Melanocyte of skin (primary cell): ENCODE data around the gene GAGE13. TPM values are rescaled to one million over a fixed set of nuclear protein-coding genes. Genes with fewer than 3 reads are reported as not detected.

Experiments
- total RNA-seq, 2 donors: library from RNA; depleted of rRNA; stranded (reverse); fragments of >200 nt; gene quantifications; 2 replicates each; pipeline ENCODE4 v1.2.3, GENCODE V29; 2012

GAGE13 gene, protein sequence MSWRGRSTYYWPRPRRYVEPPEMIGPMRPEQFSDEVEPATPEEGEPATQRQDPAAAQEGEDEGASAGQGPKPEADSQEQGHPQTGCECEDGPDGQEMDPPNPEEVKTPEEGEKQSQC
- not detected for total RNA-seq

DNA sequence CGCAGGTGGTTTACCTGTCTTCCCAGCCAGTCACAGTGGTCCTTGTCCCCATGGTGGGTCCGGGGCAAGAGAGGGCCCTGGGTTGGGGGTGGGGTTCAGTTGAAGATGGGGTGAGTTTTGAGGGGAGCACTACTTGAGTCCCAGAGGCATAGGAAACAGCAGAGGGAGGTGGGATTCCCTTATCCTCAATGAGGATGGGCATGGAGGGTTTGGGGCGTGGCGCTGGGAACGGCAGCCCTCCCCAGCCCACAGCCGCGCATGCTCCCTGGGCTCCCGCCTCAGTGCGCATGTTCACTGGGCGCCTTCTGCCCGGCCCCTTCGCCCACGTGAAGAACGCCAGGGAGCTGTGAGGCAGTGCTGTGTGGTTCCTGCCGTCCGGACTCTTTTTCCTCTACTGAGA, at the start of gene GAGE13:
Gene GAGE13, plus strand, starts transcription at position 301 of the 400 bp plus-strand sequence. CDS start 1,156 bp downstream, outside the sequence.

DNA sequence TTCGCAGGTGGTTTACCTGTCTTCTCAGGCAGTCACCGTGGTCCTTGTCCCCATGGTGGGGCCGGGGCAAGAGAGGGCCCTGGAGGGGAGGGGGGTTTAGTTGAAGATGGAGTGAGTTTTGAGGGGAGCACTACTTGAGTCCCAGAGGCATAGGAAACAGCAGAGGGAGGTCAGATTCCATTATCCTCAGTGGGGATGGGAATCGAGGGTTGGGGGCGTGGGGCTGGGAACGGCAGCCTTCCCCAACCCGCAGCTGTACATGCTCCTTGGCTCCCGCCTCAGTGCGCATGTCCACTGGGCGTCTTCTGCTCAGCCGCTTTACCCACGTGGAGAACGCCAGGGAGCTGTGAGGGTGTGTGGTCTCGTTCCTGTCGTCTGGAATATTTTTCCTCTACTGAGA, 28.0 kb upstream of the GAGE13 start, which contains the start of gene GAGE10:
Gene GAGE10, plus strand, starts transcription at position 301 of the 400 bp plus-strand sequence. CDS start 1,214 bp downstream, outside the sequence.

DNA sequence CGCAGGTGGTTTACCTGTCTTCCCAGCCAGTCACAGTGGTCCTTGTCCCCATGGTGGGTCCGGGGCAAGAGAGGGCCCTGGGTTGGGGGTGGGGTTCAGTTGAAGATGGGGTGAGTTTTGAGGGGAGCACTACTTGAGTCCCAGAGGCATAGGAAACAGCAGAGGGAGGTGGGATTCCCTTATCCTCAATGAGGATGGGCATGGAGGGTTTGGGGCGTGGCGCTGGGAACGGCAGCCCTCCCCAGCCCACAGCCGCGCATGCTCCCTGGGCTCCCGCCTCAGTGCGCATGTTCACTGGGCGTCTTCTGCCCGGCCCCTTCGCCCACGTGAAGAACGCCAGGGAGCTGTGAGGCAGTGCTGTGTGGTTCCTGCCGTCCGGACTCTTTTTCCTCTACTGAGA, 9.6 kb upstream of the GAGE13 start, which contains the start of gene GAGE12J:
Gene GAGE12J, plus strand, starts transcription at position 301 of the 400 bp plus-strand sequence. CDS start 1,157 bp downstream, outside the sequence.

Other genes starting within 250 kb of the GAGE13 start
- gene GPKOW, start 207.8 kb upstream of the GAGE13 start, total RNA-seq: 10 to 100 TPM; 12.7 to 16.0 TPM
- gene MAGIX, start 168.8 kb upstream of the GAGE13 start, total RNA-seq: 1 to 10 TPM; 1.7 to 3.1 TPM
- 10 to 100 TPM; 28.9 to 57.6 TPM for gene PLP2, start 159.7 kb upstream of the GAGE13 start, total RNA-seq
- 1 to 10 TPM; 5.0 to 9.6 TPM for gene PRICKLE3, start 145.2 kb upstream of the GAGE13 start, total RNA-seq
- gene SYP, start 131.4 kb upstream of the GAGE13 start, total RNA-seq: 1 to 10 TPM; 1.3 to 2.1 TPM
- under 1 TPM in 1 of 2 donors, not detected in 1; under 0.01 TPM for gene CACNA1F, start 98.2 kb upstream of the GAGE13 start, total RNA-seq
- 10 to 100 TPM; 16.0 to 18.6 TPM for gene CCDC22, start 96.1 kb upstream of the GAGE13 start, total RNA-seq
- under 1 TPM in 1 of 2 donors, not detected in 1; 0.34 TPM for gene FOXP3, start 66.9 kb upstream of the GAGE13 start, total RNA-seq
- 1 to 10 TPM; 6.9 to 7.3 TPM for gene PPP1R3F, start 61.8 kb upstream of the GAGE13 start, total RNA-seq
- gene GAGE10, start 27.9 kb upstream of the GAGE13 start, total RNA-seq: not detected
- gene GAGE12J, start 9.5 kb upstream of the GAGE13 start, total RNA-seq: not detected
- not detected for gene GAGE12C, start 200.6 kb downstream of the GAGE13 start, total RNA-seq
- not detected for gene GAGE12D, start 210.2 kb downstream of the GAGE13 start, total RNA-seq
- not detected for gene GAGE12E, start 219.7 kb downstream of the GAGE13 start, total RNA-seq
- gene GAGE12F, start 229.3 kb downstream of the GAGE13 start, total RNA-seq: not detected
- not detected for gene GAGE12G, start 238.8 kb downstream of the GAGE13 start, total RNA-seq
- not detected for gene GAGE12H, start 248.4 kb downstream of the GAGE13 start, total RNA-seq